CD4-positive, alpha-beta memory T cell (primary cell): ENCODE measurements around the gene PRRC2C. TPM values are rescaled to one million over a fixed set of nuclear protein-coding genes. Genes with fewer than 3 reads are reported as not detected.
"Not testable (repeated sequence)": the region's sequence is repeated elsewhere in the genome, so short reads cannot be mapped to it uniquely, and the experiment has no call there.

Experiments used
- CTCF ChIA-PET: fragments of 350-600 bp; sonication (Branson Sonifier 250); formaldehyde crosslinking; loops from one replicate; lab custom pipeline; 2021; ENCODE audit warnings: inconsistent platforms; ENCODE audit not compliant: partially characterized antibody; lab: Charles Lee
- POLR2A ChIA-PET: fragments of 350-600 bp; sonication (Branson Sonifier 250); formaldehyde crosslinking; loops from one replicate; lab custom pipeline; 2021; ENCODE audit not compliant: partially characterized antibody; lab: Charles Lee
- DNase-seq, 5 donors: peaks; one replicate each; pipeline versions ENCODE4 v3.0.0 to v3.0.0-alpha.2; 2020 to 2022; ENCODE audit warnings: mixed read lengths in 1 of 5
- H3K27ac ChIP-seq: one replicate; pipeline ENCODE4 v1.7.0; 2013; ENCODE audit warnings: low read depth, low read length
- H3K27me3 ChIP-seq: 2 replicates; pipeline ENCODE4 v1.7.0; 2013; ENCODE audit warnings: mild to moderate bottlenecking, low read length, moderate library complexity; ENCODE audit not compliant: insufficient read depth
- H3K36me3 ChIP-seq: 2 replicates; pipeline ENCODE4 v1.7.0; 2013; ENCODE audit warnings: mild to moderate bottlenecking, low read length, moderate library complexity; ENCODE audit not compliant: insufficient read depth
- H3K4me1 ChIP-seq: 2 replicates; pipeline ENCODE4 v1.7.0; 2013; ENCODE audit warnings: mild to moderate bottlenecking, low read length, moderate library complexity; ENCODE audit not compliant: insufficient read depth
- H3K4me3 ChIP-seq, 2 donors: one replicate each; pipeline ENCODE4 v1.7.0; 2013; ENCODE audit warnings: low read length in 2 of 2, mild to moderate bottlenecking in 1 of 2
- H3K9me3 ChIP-seq, 2 donors: one replicate each; pipeline ENCODE4 v1.7.0; 2013; ENCODE audit warnings: low read length in 2 of 2, control low read depth in 1 of 2; ENCODE audit not compliant: control insufficient read depth in 1 of 2
- H3K27ac Mint-ChIP-seq, 7 donors: one replicate each; pipeline ENCODE4 v1.8.0; 2020 to 2021; ENCODE audit warnings: mixed read lengths in 7 of 7, mild to moderate bottlenecking in 6 of 7, inconsistent platforms in 3 of 7, moderate library complexity in 3 of 7
- H3K27me3 Mint-ChIP-seq, 2 donors: one replicate each; pipeline ENCODE4 v1.8.0; 2020 to 2021; ENCODE audit warnings: mixed read lengths in 2 of 2
- H3K36me3 Mint-ChIP-seq, 2 donors: one replicate each; pipeline ENCODE4 v1.8.0; 2020 to 2021; ENCODE audit warnings: mixed read lengths in 2 of 2, inconsistent platforms in 1 of 2, mild to moderate bottlenecking in 1 of 2
- H3K4me1 Mint-ChIP-seq, 4 donors: one replicate each; pipeline ENCODE4 v1.8.0; 2020 to 2021; ENCODE audit warnings: mixed read lengths in 4 of 4, mild to moderate bottlenecking in 1 of 4
- H3K4me3 Mint-ChIP-seq, 8 donors: one replicate each; pipeline ENCODE4 v1.8.0; 2020 to 2021; ENCODE audit warnings: mixed read lengths in 8 of 8, mild to moderate bottlenecking in 7 of 8, moderate library complexity in 6 of 8, inconsistent platforms in 3 of 8
- H3K9me3 Mint-ChIP-seq, 8 donors: one replicate each; pipeline ENCODE4 v1.8.0; 2020 to 2021; ENCODE audit warnings: mixed read lengths in 8 of 8, mild to moderate bottlenecking in 5 of 8, inconsistent platforms in 3 of 8, moderate library complexity in 1 of 8
- intact Hi-C: fragments of 100-400 bp; cut with micrococcal nuclease; formaldehyde crosslinking; loops from one replicate; pipeline ENCODE4 v1.15.1; 2023
- polyA plus RNA-seq, 2 donors: library from polyadenylated mRNA; unstranded; fragments of 300-500 nt; fragmentation: Illumina TruSeq; gene quantifications; one replicate each; pipeline ENCODE4 v1.2.3, GENCODE V29; 2021
- total RNA-seq, 2 experiments: library from RNA; stranded (reverse); gene quantifications; one replicate each; pipeline ENCODE4 v1.2.3, GENCODE V29; 2021

The PRRC2C gene
- total and polyA plus RNA-seq, 4 experiments from 2014 or later, result 12.4 to 298 (median 201) TPM

GRCh38 chr1:171545523-171545922 lies 60.2 kb downstream of the PRRC2C start:
- peak overlapping the region in 1 of 7 donors; percentile 31 for H3K27ac Mint-ChIP-seq
- Histone ChIP-seq H3K36me3 (peaks cover 67% of the 10 kb centered on the region), H3K4me3 (no peak overlapping the region), H3K9me3 (no peaks in the 10 kb centered on the region), H3K27me3 (no peaks in the 10 kb centered on the region), H3K27ac (no peak overlapping the region), H3K4me1 (no peaks in the 10 kb centered on the region)
- no peak overlapping the region for H3K4me3 Mint-ChIP-seq
- DNase-seq, result no peak
- H3K4me1 Mint-ChIP-seq, result peaks cover 0 to 11% (median 5%) of the 10 kb centered on the region in 4 donors
- H3K9me3 Mint-ChIP-seq, result peaks cover 0 to 2% (median 0%) of the 10 kb centered on the region in 8 donors
- peaks cover 56 to 78% of the 10 kb centered on the region in 2 donors for H3K36me3 Mint-ChIP-seq
- intact Hi-C loops, result no loop called here
- no peaks in the 10 kb centered on the region for H3K27me3 Mint-ChIP-seq
- POLR2A ChIA-PET, result no interaction called here
- CTCF ChIA-PET, result no interaction called here

GRCh38 chr1:171550050-171550449 lies 64.7 kb downstream of the PRRC2C start:
- Histone ChIP-seq H3K4me1 (no peaks in the 10 kb centered on the region), H3K27ac (no peak overlapping the region), H3K27me3 (no peaks in the 10 kb centered on the region), H3K36me3 (peaks cover 37% of the 10 kb centered on the region), H3K9me3 (no peaks in the 10 kb centered on the region), H3K4me3 (no peak overlapping the region)
- no peak overlapping the region for H3K4me3 Mint-ChIP-seq
- CTCF ChIA-PET, result no interaction called here
- H3K4me1 Mint-ChIP-seq, result peaks cover 15 to 30% (median 23%) of the 10 kb centered on the region in 4 donors
- H3K36me3 Mint-ChIP-seq, result peaks cover 72 to 86% of the 10 kb centered on the region in 2 donors
- POLR2A ChIA-PET, result no interaction called here
- peaks cover 0 to 4% (median 0%) of the 10 kb centered on the region in 8 donors for H3K9me3 Mint-ChIP-seq
- H3K27ac Mint-ChIP-seq, result peak overlapping the region in 1 of 7 donors; percentile 46
- H3K27me3 Mint-ChIP-seq, result no peaks in the 10 kb centered on the region
- intact Hi-C loops, result no loop called here
- DNase-seq, result no peak

GRCh38 chr1:171550598-171551100 lies 65.3 kb downstream of the PRRC2C start:
- CTCF ChIA-PET, H3K4me3 Mint-ChIP-seq: not testable (repeated sequence)
- H3K4me1 Mint-ChIP-seq, result peaks cover 14 to 30% (median 23%) of the 10 kb centered on the region in 4 donors

DNA sequence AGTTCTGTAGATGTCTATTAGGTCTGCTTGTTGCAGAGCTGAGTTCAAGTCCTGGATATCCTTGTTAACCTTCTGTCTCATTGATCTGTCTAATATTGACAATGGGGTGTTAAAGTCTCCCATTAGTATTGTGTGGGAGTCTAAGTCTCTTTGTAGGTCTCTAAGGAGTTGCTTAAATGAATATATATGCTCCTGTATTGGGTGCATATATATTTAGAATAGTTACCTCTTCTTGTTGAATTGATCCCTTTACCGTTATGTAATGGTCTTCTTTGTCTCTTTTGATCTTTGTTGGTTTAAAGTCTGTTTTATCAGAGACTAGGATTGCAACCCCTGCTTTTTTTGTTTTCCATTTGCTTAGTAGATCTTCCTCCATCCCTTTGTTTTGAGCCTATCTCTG lies 68.6 kb downstream of the PRRC2C start:
- H3K4me3 Mint-ChIP-seq, H3K27me3 Mint-ChIP-seq, CTCF ChIA-PET, intact Hi-C loops, DNase-seq, H3K9me3 ChIP-seq, H3K4me1 ChIP-seq, H3K4me3 ChIP-seq, H3K27ac ChIP-seq, H3K27me3 ChIP-seq, H3K9me3 Mint-ChIP-seq, POLR2A ChIA-PET: not testable (repeated sequence)
- Mint-ChIP-seq H3K27ac (peak overlapping the region in 2 of 7 donors; percentile 11 to 25), H3K4me1 (peaks cover 21 to 36% (median 26%) of the 10 kb centered on the region in 4 donors), H3K36me3 (peaks cover 91 to 95% of the 10 kb centered on the region in 2 donors)
- peaks cover 50% of the 10 kb centered on the region for H3K36me3 ChIP-seq

More at GRCh38 chr1:171550598-171551100, 65.3 kb downstream of the PRRC2C start:
- peaks cover 35% of the 10 kb centered on the region for H3K36me3 ChIP-seq
- H3K27me3 ChIP-seq, H3K9me3 ChIP-seq, H3K9me3 Mint-ChIP-seq, intact Hi-C loops, POLR2A ChIA-PET, H3K27ac Mint-ChIP-seq, DNase-seq, H3K4me3 ChIP-seq, H3K27me3 Mint-ChIP-seq, H3K4me1 ChIP-seq, H3K27ac ChIP-seq: not testable (repeated sequence)
- peaks cover 75 to 88% of the 10 kb centered on the region in 2 donors for H3K36me3 Mint-ChIP-seq

DNA sequence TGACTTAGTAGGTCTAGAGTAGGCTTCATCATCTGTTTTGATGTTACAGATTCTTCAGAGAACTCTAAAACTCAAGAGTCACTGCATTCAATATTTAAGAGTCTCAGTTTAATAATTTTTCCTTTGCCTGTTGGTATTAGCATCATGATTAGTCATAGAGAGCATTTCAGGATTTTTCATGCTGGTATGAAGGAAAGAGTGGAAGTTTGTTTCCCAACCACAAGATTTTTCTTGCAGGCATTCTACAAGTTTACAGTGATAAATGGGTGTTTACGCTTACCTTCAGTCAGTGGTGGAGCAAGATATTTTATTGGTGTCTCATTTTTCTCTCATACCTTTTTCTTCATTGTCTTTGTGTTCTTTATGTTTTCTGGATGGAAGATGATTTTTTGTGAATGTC lies 78.3 kb downstream of the PRRC2C start:
- Mint-ChIP-seq H3K36me3 (peaks cover 36 to 55% of the 10 kb centered on the region in 2 donors), H3K27ac (no peak overlapping the region), H3K9me3 (no peaks in the 10 kb centered on the region), H3K4me1 (peaks cover 0 to 4% (median under 1%) of the 10 kb centered on the region in 4 donors), H3K27me3 (no peaks in the 10 kb centered on the region), H3K4me3 (no peak overlapping the region)
- ChIA-PET CTCF (no interaction called here), POLR2A (no interaction called here)
- intact Hi-C loops, result no loop called here
- Histone ChIP-seq H3K36me3 (peaks cover 74% of the 10 kb centered on the region), H3K4me1 (no peaks in the 10 kb centered on the region), H3K27me3 (no peaks in the 10 kb centered on the region), H3K27ac (no peak overlapping the region), H3K9me3 (no peaks in the 10 kb centered on the region), H3K4me3 (no peak overlapping the region)
- DNase-seq, result no peak

DNA sequence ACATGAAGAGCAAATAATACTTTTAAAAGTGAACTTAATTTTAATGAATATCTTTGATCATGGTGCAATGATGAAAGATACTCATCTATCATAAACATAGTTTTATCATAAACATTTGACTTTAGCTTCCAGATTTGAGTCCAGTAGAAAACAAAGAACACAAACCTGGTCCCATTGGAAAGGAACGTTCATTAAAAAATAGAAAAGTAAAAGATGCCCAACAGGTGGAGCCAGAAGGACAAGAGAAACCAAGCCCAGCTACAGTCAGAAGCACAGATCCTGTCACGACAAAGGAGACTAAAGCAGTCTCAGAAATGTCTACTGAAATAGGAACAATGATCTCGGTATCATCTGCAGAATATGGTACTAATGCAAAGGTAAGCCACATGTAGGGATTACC lies 81.1 kb downstream of the PRRC2C start:
- Mint-ChIP-seq H3K4me1 (peaks cover 0 to 4% (median 0%) of the 10 kb centered on the region in 4 donors), H3K4me3 (no peak overlapping the region), H3K36me3 (peaks cover 28 to 55% of the 10 kb centered on the region in 2 donors), H3K27ac (no peak overlapping the region), H3K9me3 (no peaks in the 10 kb centered on the region), H3K27me3 (no peaks in the 10 kb centered on the region)
- H3K27me3 ChIP-seq, result no peaks in the 10 kb centered on the region
- no peak overlapping the region for H3K4me3 ChIP-seq
- H3K4me1 ChIP-seq, result no peaks in the 10 kb centered on the region
- H3K36me3 ChIP-seq, result peaks cover 60% of the 10 kb centered on the region
- H3K9me3 ChIP-seq, result no peaks in the 10 kb centered on the region
- intact Hi-C loops, result no loop called here
- DNase-seq, result no peak
- POLR2A ChIA-PET, result no interaction called here
- no peak overlapping the region for H3K27ac ChIP-seq
- CTCF ChIA-PET, result no interaction called here

- peaks cover 0 to 4% (median 0%) of the 10 kb centered on the region in 4 donors for H3K4me1 Mint-ChIP-seq
- intact Hi-C loops, result no loop called here
- ChIA-PET POLR2A (no interaction called here), CTCF (no interaction called here)
- peaks cover 60% of the 10 kb centered on the region for H3K36me3 ChIP-seq
- H3K4me3 Mint-ChIP-seq, result no peak overlapping the region
- H3K27ac Mint-ChIP-seq, result no peak overlapping the region
- no peaks in the 10 kb centered on the region for H3K4me1 ChIP-seq
- H3K9me3 ChIP-seq, result no peaks in the 10 kb centered on the region
- H3K36me3 Mint-ChIP-seq, result peaks cover 45 to 76% of the 10 kb centered on the region in 2 donors
- no peaks in the 10 kb centered on the region for H3K27me3 ChIP-seq
- H3K4me3 ChIP-seq, result no peak overlapping the region
- no peak overlapping the region for H3K27ac ChIP-seq
- DNase-seq, result no peak
- no peaks in the 10 kb centered on the region for H3K27me3 Mint-ChIP-seq
- peaks cover 0 to 2% (median 0%) of the 10 kb centered on the region in 8 donors for H3K9me3 Mint-ChIP-seq
These were observed 85.0 kb downstream of the PRRC2C start for GRCh38 chr1:171570295-171570694.
